CD1c-positive myeloid dendritic cell (primary cell): ENCODE results near the gene PAK6.
A peak's percentile ranks its signal among the peaks of the same experiment; 100 is the strongest.

Experiments used
- DNase-seq: peaks from one replicate; pipeline ENCODE4 v3.0.0-alpha.2; 2016; ENCODE audit errors: extremely low spot score

PAK6 gene

DNA sequence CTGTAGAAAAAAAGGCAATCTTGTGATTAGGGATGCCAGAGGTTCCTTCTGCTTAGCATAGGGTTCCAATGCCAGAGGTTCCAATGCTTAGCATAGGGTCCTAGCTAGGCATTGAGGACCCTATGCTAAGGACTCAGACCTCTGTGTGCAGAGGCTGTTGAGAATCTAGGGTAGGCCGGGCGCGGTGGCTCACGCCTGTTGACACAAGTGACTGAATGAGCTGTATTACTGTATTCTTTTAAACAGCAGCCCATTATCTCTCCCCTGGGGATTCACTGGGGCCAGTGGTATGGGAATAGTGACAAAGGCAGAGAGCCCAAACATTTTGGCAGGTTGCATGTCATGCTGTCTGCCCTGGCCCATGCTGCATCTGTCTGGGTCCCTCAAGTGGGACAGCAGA is 16.2 kb downstream of the PAK6 start:
- no peak for DNase-seq

DNA sequence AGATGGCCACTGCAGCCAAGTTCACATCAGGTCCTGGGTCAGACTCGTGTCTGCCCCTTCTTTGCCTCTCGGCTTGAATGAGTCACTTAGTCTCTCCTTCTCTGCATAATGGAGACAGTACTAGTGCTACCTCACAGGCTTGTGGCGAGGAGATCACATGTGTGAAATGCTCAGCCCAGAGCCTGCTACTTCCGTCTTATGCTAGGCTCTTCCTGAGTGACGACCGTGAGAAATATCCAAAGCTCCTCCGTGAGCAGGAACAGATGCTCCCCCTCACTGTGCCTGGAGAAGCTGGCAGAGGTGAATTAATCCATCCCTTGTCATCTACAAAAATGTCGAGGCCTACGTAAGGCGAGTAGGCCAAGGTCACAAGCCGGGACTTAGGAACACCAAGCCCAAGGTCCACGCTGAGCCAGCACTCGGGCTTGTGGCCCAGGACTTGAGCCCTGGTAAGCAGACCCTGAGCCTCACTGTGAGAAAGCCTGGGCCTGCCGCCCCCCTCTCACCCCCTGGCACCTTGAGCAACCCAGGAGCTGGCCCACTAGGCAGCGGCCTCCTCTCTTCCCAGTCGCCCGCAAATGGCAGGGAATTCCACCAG is 17.9 kb downstream of the PAK6 start:
- DNase-seq = peak; percentile 39

GRCh38 chr15:40257656-40258450 is 19.0 kb downstream of the PAK6 start:
- no peak for DNase-seq

DNA sequence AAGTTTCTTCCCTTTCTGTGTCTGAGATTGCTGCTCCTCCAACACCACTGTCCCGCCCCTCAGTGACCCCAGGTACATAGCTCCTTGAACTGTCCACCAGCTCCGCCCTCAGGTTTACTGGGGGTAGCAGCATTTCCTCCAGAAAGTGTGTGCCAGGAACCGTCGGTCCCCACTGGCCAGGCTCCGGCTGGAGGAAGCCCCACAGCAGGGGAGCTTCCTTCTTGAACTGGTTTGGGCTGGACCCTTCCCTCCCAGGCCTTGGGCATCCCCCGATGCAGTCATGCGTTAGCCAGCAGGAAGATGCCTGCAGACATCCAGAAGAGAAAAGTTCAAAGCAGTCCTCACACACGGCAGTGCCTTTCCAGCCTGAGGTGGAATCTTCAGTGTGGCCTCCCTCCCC is 19.7 kb downstream of the PAK6 start:
- DNase-seq = no peak

GRCh38 chr15:40259021-40259420 is 20.2 kb downstream of the PAK6 start:
- no peak for DNase-seq

GRCh38 chr15:40263024-40263754 is 24.3 kb downstream of the PAK6 start:
- DNase-seq = peak; percentile 18

DNA sequence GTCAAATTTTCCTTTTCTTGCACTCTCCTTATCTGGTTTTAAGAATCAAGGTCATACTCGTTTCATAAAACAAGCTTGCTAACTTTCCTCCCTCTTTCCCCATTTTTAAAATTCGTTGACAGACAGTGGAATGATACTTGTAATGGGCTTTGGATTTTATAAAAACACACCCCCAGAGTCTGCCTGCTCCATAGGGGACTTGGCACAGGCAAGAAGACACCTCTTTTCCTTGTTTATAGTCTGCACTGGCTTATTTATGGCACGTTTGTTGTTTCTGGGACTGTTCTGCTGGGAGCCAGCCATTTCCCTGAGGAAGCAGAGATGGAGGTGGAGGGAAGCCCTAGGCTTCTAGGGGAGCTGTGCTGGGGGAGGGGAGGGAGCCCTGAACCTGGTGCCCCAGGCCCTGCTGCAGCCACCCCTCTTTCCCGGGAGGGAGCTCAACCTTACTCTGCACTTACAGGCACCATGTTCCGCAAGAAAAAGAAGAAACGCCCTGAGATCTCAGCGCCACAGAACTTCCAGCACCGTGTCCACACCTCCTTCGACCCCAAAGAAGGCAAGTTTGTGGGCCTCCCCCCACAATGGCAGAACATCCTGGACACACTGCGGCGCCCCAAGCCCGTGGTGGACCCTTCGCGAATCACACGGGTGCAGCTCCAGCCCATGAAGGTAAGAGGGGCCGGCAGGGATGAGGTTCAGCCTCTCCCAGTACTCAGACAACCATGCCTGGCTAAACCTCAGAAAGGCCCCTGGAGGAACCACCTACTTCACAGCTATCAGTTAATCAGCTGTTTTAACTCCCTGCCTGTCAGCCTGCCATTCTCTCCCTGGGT is 25.7 kb downstream of the PAK6 start:
- DNase-seq = no peak

DNA sequence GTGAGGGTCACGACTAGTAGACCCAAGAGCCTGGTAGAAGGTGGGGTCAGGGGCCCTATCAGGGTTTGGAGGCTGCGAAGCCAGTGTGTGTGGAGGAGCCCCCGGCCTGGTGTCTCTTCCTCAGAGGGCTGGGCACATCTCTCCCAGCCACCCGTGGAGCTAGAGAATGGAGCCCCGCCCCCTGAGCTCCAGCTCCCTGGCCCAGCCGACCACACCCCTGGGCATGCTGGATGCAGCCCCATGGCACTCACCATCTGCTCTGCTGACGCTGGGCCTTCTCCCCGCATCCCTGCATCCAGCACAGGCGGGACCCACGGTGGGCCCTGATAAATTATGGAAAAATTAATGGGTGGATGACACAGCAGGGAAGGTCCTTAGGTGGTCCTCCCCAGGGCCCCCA is 26.5 kb downstream of the PAK6 start:
- no peak for DNase-seq

DNA sequence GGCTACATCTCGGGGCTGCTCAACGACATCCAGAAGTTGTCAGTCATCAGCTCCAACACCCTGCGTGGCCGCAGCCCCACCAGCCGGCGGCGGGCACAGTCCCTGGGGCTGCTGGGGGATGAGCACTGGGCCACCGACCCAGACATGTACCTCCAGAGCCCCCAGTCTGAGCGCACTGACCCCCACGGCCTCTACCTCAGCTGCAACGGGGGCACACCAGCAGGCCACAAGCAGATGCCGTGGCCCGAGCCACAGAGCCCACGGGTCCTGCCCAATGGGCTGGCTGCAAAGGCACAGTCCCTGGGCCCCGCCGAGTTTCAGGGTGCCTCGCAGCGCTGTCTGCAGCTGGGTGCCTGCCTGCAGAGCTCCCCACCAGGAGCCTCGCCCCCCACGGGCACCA is 27.0 kb downstream of the PAK6 start:
- no peak for DNase-seq

GRCh38 chr15:40266828-40267304 is 28.0 kb downstream of the PAK6 start:
- peak; percentile 38 for DNase-seq

GRCh38 chr15:40267670-40268069 is 28.8 kb downstream of the PAK6 start:
- DNase-seq = no peak

DNA sequence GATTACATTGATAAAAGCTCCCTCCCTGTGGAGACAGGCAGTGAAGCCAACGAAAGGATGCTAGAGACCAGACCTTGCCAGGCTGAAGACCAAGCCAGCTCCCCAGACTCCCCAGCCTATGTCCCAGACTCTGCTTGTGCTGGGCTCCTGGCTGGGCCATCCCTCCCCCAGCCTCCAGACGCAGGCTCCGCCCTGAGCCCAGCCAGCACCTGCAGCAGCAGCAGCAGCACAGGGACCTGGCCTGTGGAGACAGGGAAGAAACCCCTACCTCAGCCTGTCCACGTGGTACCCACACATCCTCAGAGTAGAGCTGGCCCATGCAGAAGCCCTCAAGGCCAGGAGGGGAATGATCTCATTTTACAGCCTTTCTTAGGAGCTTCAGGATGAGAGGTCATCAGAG is 30.7 kb downstream of the PAK6 start:
- no peak for DNase-seq

DNA sequence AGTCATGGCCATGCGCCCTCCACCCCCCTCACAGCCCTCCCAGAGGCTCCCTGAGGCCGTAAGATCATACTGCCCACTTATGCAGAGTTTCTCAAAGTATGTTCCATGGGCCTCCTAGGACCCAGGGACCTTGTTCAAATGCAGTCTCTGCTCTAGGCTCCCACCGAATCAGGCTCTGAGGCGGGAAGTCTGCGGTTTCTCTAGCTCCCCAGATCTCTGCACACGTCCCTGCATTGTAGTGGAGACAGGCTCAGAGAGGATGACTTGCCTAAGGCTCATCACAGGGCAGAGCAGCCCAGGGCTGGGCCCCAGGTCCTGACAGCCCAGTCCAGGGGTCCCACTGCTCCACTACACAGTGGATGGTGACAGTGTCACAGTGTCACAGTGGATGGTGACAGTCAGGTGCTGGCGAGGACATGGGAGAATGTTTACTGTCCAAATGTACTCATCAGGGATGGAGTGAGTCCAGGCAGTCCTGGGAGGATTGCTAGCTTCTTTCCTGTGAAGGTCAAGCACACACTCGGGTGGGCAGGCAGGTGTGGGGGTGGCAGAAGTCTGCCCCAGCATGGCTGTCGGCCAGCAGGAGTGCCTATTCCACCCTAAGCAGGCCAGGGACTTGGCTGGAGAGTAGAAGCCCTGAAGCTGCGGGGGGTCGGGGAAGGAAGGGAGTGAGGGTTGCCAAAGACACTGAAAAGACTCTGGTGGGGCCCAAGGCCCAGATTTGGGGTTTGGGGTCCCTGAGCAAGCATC is 31.6 kb downstream of the PAK6 start:
- DNase-seq = no peak

DNA sequence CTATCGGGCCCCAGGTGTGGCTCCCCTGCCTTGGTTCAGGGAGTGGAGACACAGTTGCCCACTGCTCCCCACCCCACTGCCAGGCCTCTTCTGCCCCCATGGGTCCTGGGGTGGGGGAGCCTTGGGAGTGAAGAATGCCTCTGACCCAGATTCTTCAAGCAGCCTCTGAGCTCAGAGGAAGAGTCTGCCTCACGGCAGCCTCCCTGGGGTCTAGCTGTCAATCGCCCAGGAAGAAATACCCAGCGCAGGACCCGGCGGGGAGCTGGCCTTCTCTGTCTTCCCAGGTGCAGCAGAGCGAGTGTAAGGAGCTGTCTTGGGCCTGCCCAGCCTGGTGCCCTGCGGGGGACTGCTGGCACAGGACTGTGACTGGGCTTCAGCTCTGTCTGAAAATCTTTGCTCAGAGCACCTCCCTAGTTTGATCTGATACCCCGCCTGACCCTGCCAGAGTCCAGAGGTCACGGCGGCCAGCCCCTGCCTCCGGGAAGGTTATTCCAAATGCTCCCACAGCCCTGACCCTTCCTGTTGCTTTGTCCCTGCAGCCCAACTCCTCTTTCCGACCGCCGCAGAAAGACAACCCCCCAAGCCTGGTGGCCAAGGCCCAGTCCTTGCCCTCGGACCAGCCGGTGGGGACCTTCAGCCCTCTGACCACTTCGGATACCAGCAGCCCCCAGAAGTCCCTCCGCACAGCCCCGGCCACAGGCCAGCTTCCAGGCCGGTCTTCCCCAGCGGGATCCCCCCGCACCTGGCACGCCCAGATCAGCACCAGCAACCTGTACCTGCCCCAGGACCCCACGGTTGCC is 33.0 kb downstream of the PAK6 start:
- no peak for DNase-seq

- no peak for DNase-seq
These were observed 33.7 kb downstream of the PAK6 start for GRCh38 chr15:40272485-40273056.

DNA sequence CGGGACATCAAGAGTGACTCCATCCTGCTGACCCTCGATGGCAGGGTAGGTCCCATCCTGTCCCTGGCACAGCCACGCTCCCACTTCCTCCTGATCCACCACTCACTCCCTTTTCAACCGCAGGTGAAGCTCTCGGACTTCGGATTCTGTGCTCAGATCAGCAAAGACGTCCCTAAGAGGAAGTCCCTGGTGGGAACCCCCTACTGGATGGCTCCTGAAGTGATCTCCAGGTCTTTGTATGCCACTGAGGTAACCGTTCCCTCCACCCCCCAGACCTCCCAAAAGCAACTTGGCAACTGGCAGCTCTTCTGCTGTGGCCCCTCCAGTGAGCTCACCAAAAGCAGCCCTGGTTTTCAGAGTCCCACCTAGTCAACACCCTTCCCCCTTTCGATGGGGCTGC is 34.6 kb downstream of the PAK6 start:
- DNase-seq = no peak

- DNase-seq = peak; percentile 92
These were observed 35.7 kb downstream of the PAK6 start for GRCh38 chr15:40274350-40275274.

DNA sequence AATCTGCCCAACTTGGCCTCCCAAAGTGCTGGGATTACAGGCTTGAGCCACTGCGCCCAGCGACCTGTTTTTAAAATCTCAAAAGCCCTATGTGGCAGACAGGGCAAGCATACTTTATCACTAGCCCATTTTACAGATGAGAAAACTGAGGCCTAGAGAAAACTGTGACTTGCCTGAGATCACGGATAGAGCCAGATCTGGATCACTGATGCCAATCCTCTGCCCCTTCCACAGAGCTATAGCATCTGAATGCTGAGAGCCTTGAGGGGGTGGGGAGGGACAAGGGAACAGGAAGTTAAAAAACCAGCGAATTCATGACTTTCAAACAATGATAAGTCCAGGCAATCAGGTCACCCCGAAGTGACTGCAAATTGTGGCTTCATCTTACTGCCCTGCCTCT is 36.7 kb downstream of the PAK6 start:
- DNase-seq = peak; percentile 41

DNA sequence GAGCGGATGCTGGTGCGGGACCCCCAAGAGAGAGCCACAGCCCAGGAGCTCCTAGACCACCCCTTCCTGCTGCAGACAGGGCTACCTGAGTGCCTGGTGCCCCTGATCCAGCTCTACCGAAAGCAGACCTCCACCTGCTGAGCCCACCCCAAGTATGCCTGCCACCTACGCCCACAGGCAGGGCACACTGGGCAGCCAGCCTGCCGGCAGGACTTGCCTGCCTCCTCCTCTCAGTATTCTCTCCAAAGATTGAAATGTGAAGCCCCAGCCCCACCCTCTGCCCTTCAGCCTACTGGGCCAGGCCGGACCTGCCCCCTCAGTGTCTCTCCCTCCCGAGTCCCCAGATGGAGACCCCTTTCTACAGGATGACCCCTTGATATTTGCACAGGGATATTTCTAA is 37.1 kb downstream of the PAK6 start:
- DNase-seq = no peak
